Urinary bladder (tissue), 4 donors: ENCODE measurements around the gene NCBP2L. TPM values are rescaled to one million over a fixed set of nuclear protein-coding genes. Genes with fewer than 3 reads are reported as not detected.

ENCODE experiments used
- DNase-seq: peaks from one replicate; pipeline ENCODE4 v3.0.0-alpha.2; 2015; ENCODE audit errors: extremely low spot score
- H3K27ac ChIP-seq: one replicate; pipeline ENCODE4 v1.5.1; 2013; ENCODE audit warnings: low read depth, mild to moderate bottlenecking, moderate library complexity
- H3K36me3 ChIP-seq: one replicate; pipeline ENCODE4 v1.6.1; 2013; ENCODE audit warnings: mild to moderate bottlenecking, moderate library complexity; ENCODE audit not compliant: insufficient read depth
- H3K4me1 ChIP-seq: one replicate; pipeline ENCODE4 v1.6.1; 2013; ENCODE audit warnings: mild to moderate bottlenecking, moderate library complexity; ENCODE audit not compliant: insufficient read depth
- H3K4me3 ChIP-seq: one replicate; pipeline ENCODE4 v1.5.1; 2013; ENCODE audit warnings: low read depth, low read length
- WGBS: extraction: QIAGEN DNeasy Blood & Tissue Kit; methylation state at CpG from one replicate; pipeline ENCODE4 v1.1.7; 2013; 5-methylcytosine and 5-hydroxymethylcytosine counted together
- polyA plus RNA-seq: library from polyadenylated mRNA; stranded (reverse); fragments of 200-250 nt; gene quantifications from one replicate; pipeline ENCODE4 v1.2.3, GENCODE V29; 2013
- total RNA-seq: library from RNA; depleted of rRNA; stranded (reverse); fragments of >200 nt; gene quantifications from one replicate; pipeline ENCODE4 v1.2.3, GENCODE V29; 2014
- donor health status: healthy with polysubstance abuse.
- donor health status: healthy.

The NCBP2L gene
- total and polyA plus RNA-seq, 2 donors: not detected

DNA sequence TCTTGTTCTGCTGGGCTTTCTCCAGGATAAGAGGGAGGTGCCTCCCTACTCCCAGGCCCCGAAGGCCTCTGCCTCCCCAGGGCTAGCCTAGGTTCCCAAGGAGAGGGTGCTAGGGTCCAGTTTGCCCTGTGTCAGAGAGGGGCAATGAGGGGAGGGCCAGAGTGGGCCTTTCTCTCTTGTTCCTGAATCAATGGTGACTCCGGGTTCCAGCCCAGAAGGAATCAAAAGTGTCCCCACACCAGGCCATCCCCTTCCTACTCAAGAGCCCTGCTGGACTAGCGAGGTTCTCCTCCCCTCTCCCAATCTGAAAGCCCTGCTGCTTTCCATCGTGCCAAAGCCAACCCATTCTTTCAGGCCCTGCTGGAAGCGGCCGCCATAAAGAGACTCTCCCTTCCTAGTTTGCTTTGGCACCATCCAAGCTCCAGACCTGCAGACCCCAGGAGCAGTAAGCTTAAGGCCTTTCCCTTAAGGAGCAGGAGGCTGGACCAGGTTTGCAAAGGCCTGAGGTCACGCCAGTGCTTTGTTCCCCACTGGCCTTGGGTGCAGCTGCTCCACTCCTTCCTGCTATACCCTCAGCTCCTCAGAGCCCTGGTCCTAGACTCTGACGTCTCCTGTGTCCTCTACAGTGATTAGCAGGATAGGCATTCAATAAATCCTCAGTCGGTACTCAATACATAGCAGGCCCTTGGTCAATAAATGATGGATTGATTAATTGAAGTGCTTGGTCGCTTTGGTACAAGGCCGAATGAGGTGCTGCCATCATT, 12.5 kb upstream of the NCBP2L start:
- Histone ChIP-seq H3K4me3 (no peak overlapping the region), H3K4me1 (no peaks in the 10 kb centered on the region), H3K36me3 (peaks cover 3% of the 10 kb centered on the region), H3K27ac (no peak overlapping the region)
- DNase-seq: no peak
- WGBS: 98% methylated on average over 11 of the region's 11 CpGs

DNA sequence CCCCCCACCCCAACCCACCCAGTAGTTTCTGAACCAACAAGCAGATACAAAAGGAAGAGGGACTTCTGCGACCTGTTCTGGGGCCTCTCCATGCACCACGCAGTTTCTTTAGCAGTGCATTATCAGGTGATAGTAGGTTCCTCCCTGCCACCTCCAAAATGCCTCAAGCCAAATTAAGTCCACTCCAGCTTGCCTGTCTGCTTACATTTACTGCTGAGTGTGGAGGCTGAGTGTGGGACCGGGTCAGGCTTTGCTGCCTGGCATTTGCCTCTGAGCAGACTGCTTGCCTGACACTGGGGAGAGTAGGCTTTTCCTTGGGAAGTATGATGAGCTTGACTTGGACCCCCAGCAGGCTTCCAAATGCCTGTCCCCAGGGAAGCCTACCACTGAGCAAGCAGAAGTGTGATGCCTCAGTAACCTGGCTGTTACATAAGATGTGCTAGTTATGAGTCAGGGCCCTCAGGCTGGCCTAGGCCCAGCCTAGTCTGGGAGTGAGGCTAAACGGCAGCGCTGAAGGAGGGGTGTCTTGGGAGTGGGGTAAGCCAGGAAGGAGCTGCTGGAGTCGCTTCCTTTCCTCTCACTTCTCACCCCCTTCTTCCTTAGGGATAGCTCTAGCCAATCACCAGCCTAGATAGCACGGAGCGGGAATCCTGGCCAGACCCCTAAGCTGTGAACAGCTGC, 10.9 kb upstream of the NCBP2L start:
- Histone ChIP-seq H3K4me3 (no peak overlapping the region), H3K27ac (no peak overlapping the region), H3K36me3 (peaks cover 3% of the 10 kb centered on the region), H3K4me1 (no peaks in the 10 kb centered on the region)
- WGBS: 59% methylated on average over 8 of the region's 8 CpGs
- DNase-seq: no peak

DNA sequence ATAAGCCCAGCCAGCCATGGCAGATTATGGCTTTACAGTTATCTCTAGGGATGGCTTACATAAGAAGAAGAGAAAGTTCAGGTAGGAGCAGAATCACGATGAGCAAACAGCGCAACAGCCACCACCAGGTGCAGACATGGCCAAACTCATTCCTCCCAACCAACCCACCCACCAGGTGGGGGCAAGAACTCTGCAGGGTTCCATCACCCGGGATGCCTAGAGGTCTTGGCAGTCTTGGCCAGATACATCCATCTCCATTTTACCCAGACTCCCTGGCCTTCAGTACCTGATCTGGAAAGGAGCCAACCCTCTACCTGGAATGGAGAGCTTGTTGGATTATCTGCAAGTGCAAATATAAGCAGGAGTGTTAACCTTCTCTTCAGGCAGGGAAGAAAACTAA, 9.5 kb upstream of the NCBP2L start:
- H3K27ac ChIP-seq: no peak overlapping the region
- H3K4me3 ChIP-seq: no peak overlapping the region
- 97% methylated on average over 3 of the region's 3 CpGs for WGBS
- H3K4me1 ChIP-seq: no peaks in the 10 kb centered on the region
- H3K36me3 ChIP-seq: peaks cover 3% of the 10 kb centered on the region
- no peak for DNase-seq

DNA sequence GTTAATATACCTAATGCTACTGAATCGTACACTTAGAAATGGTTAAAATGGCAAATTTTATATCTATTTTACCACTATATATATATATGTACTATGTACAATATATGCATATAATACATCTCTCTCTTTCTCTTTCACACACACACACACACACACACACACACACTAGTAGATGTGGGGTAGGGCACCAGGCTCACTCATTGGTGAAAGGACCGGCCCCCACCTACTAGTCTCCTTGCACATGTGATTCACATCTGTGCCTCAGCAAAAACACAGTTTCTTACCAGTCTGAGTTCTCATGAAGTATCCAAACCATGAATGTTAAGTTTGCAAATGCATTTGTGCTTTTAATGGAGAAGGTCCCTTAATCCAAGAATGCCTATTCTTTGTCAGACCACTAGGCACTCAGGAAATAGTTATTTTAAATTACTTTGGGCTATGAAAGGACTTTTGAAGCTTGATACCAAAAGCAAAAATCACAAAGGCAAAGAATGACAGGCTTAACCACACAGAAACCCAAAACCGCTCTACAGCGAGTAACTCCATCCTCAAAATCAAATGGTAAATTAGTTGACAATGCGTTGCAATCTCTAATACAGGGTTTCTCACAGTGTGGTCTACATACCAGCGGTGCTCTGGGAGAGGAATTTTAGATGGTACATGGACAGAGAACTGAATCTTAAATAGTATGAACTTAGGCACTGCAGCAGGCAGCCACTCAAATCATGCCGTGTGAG, 7.8 kb upstream of the NCBP2L start:
- no peak for DNase-seq
- 98% methylated on average over 7 of the region's 7 CpGs for WGBS
- Histone ChIP-seq H3K27ac (no peak overlapping the region), H3K36me3 (peaks cover 3% of the 10 kb centered on the region), H3K4me3 (no peak overlapping the region), H3K4me1 (no peaks in the 10 kb centered on the region)

DNA sequence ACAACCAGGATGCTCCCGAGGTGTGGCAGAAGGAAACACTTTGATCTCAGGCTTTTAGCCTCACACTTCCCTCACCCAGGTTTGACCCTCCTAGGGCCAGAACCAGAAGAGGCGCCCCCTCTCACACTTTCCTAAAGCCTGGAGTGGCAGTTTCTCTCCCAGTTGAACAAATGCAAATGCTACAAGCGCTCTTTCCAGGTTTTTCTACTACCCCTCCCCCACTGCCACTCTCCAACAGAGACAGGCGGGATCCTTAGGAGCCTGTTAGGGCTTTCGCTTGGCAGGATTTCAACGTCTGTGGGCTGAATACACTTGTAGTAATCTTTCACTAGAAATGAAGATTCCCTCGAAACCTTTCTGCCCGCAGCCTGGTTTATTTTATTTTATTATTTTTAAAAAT, 4.3 kb upstream of the NCBP2L start:
- WGBS: 84% methylated on average over 8 of the region's 8 CpGs
- peaks cover under 1% of the 10 kb centered on the region for H3K36me3 ChIP-seq
- H3K4me1 ChIP-seq: no peaks in the 10 kb centered on the region
- no peak overlapping the region for H3K27ac ChIP-seq
- no peak overlapping the region for H3K4me3 ChIP-seq
- DNase-seq: no peak

DNA sequence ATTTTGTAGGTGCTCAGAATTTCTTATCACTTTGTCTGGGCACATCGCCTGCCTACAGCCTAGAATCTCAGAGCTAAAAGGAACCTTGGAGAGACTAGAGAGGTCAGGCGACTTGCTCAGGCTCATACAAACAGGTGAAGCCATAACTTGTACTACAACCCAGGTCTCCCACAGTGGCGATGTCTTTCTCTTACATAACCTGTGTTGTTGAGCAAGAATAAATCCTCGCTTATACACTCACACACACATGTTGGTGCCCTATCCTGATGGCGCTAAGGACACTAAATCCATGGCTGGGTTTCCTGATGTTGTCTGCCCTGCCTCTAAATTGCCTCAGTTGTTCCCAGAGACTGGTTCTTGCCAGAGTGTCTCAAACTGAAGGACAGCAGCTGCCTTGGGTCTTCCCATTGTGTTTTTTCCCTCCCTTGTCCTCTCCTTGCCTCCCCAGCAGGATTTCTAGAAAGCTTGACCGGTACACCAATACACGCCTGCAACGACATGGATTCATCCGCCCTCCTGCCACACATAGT, 3.6 kb upstream of the NCBP2L start:
- Histone ChIP-seq H3K27ac (peak overlapping the region; percentile 50), H3K36me3 (no peaks in the 10 kb centered on the region), H3K4me3 (peak overlapping the region; percentile 65), H3K4me1 (no peaks in the 10 kb centered on the region)
- WGBS: 89% methylated on average over 9 of the region's 9 CpGs
- DNase-seq: no peak

DNA sequence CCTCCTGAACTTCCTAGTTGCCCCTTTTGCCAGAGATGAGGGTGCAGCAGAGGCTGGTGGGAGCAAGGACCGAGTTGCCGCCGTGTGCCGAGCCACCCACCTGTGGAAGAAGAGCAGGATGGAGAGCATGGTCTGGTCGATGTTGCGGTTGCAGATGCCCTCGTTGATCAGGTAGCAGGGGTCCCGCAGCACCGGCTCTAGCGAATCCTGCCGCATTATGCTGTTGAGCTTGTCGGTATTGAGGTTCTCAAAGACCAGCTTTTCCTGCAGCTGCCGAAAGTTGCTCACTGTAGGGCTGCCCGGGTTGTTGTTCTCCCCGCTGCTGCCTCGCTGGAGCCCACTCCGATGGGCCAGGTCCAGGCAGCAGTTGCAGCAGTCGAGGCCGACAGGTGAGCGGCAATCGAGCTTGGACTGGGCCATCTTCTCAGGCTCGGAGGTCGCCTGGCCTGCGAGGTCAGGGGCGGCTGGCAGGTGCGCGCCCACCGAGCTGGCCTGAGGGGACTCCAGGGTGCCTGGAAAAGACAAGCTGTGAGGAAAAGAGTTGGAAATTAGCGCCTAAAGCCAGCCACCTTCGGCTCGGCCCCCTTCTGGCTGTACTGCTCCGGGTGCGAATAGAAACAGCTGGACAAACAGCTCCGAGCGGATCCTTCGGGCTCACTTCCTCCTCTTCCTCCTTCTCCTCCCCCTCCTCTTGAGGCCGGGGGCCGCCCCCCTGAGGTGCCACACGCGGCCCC, 2.4 kb upstream of the NCBP2L start:
- Histone ChIP-seq H3K27ac (peak overlapping the region; percentile 39), H3K36me3 (no peaks in the 10 kb centered on the region), H3K4me1 (no peaks in the 10 kb centered on the region), H3K4me3 (peak overlapping the region; percentile 65)
- no peak for DNase-seq
- WGBS: 14% methylated on average over 40 of the region's 40 CpGs

DNA sequence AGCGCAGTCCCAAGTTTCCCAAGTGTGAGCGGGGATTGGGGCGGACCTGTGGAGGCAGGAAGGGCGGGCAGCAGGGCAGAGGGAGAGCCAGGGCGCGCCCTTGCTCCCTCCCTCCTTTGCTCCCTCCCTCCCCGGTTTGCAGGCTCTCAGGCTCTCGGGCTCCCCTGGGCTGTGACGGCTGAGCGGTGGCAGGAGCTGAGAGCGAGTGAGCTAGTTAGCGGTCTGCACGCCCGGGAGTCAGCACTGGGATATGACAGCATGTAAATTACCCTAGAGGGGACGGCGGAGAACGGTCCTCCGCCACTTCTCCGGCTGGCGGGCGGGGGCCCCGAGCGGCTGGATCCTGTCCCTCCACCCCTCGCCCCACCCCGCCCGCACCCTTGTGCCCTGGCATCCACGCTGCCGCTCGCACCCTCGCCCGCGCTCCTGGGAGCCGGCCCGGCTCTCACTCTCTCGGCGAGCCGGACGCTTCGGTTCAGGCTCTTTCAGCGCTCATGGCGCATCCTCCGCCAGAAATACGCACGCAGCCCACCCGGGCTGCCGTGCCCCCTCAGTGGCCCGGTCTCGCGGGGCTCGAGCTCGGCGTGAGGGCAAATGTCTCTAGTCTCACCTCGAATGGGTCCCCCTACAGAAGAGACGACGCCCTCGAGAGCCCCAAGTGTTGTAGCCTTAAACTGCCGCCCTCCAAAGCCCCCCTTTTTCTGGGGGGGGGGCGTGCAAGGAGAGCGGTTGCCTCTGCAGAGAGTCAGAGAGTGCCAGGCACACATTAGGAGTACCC, 1.6 kb upstream of the NCBP2L start, which contains the start of gene TSC22D3:
Gene TSC22D3 (minus strand): TSS at position 54 of the 778 bp plus-strand sequence. CDS start 368 bp downstream, outside the sequence.
- no peaks in the 10 kb centered on the region for H3K36me3 ChIP-seq
- no peak for DNase-seq
- peak within 1 kb of the TSS; percentile 66 for H3K27ac ChIP-seq
- H3K4me3 ChIP-seq: peak within 1 kb of the TSS; percentile 65
- WGBS: under 1% methylated on average over 56 of the region's 59 CpGs
- H3K4me1 ChIP-seq: no peaks in the 10 kb centered on the region

DNA sequence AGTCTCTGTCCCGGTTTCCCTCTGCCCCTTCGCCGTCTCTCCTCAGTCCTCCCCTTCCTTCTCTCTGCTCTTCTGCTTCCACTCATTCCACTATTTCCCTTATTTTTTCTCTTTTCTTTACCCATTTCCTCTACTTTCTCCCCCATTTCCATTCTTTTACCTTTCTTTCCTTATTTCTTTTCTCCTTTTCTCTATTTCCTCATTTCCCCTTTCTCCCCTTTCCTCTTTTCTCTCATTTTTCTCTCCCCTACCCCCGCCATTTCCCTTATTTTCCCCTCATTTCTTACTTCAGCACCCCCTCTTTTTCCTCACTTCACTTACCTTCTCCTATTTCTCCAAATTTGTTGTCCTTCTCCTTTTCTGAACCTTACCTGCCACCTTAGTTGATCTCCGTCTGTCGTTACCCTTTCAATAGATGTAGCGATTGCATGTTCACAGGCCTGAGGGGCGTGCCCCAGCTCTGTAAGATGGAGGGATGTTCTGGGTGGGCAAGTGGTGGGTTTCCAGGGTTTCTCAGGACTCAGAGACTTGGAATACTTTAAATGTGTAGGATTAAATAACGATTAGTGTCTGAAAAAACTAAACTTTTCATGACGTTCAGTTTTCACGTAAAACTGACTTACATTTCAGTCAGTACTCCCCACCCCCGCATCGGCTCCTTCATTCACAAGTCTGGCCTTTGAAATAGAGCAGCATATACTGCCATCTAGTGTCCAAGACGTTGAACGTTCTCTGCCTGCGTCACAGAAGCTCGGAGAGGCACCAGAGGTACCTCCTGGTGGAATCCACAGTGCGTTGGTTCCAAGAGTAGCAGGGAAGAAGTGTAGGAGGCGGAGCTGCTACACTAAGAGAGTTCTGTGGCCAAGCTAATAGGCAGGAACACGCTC, 641 bp upstream of the NCBP2L start:
- Histone ChIP-seq H3K4me1 (no peaks in the 10 kb centered on the region), H3K36me3 (no peaks in the 10 kb centered on the region), H3K4me3 (peak overlapping the region; percentile 65), H3K27ac (peak overlapping the region; percentile 23)
- DNase-seq: peak; percentile 59
- WGBS: 5% methylated on average over 20 of the region's 20 CpGs

DNA sequence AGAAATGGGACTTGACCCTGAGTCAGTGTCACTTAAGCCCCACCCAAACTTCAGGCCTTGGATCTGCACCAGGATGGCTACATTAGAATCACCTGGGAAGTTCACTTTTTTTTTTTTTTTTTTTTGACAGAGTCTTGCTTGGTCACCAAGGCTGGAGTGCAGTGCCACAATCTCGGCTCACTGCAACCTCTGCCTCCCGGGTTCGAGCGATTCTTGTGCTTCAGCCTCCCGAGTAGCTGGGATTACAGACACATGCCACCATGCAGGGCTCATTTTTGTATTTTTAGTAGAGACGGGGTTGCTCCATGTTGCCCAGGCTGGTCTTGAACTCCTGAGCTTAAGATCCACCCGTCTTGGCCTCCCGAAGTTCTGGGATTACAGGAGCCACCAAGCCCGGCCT, 3.0 kb downstream of the NCBP2L start:
- Histone ChIP-seq H3K4me1 (no peaks in the 10 kb centered on the region), H3K4me3 (no peak overlapping the region), H3K36me3 (no peaks in the 10 kb centered on the region), H3K27ac (no peak overlapping the region)
- DNase-seq: no peak
- 92% methylated on average over 9 of the region's 9 CpGs for WGBS

DNA sequence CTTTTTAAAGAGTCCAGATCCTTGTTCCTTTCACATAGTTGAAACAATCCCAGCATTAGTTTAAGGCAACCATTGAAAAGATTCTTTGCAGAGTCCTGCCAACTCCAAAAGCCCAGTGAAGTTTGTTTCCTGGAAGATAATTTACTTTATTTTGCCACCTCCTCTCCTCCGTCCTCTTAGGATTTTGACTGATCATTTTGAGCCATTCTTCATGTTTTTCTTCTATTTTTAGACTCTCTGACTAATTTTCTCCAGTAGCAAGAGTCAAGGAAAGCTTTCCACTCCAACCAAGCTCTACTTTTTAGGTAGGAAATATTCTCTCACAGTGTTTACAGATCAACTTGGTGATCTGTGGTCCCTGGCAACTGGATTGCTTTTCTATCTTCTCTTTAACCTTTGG, 10.3 kb downstream of the NCBP2L start:
- no peak overlapping the region for H3K27ac ChIP-seq
- 4% methylated on average over 1 of the region's 1 CpG for WGBS
- no peak overlapping the region for H3K4me3 ChIP-seq
- no peaks in the 10 kb centered on the region for H3K36me3 ChIP-seq
- DNase-seq: no peak
- no peaks in the 10 kb centered on the region for H3K4me1 ChIP-seq

DNA sequence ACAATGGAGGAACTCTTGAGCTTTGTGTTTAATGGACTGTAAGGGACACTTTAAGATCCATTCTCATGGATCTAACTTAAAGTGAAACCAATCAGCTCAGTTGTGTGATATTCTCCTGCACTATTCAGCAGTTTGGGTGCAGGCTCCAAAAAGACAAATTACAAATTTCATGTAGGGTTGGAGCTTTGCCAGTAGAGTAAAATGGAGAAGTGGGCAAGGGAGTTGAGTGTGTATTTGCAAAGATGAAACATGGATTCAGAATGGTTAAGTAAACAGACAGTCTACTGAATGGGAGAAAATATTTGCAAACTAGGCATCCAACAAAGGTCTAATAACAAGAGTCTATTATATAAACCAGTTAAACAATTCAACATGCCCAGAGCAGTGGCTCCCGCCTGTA, 26.9 kb downstream of the NCBP2L start:
- no peaks in the 10 kb centered on the region for H3K4me1 ChIP-seq
- H3K4me3 ChIP-seq: no peak overlapping the region
- H3K27ac ChIP-seq: no peak overlapping the region
- H3K36me3 ChIP-seq: no peaks in the 10 kb centered on the region
- no peak for DNase-seq
- 64% methylated on average over 1 of the region's 1 CpG for WGBS
